HG03066 (cell line): ENCODE data around the gene TOMT.

ENCODE experiments used
- ATAC-seq: cut with Tn5 transposase; IDR thresholded peaks from one replicate; pipeline ENCODE4 v1.9.1; 2021; ENCODE audit warnings: low read depth; ENCODE audit not compliant: unreplicated experiment

TOMT gene

GRCh38 chr11:72105888-72106287 is at the start of gene TOMT:
Gene TOMT, plus strand, starts transcription at chr11:72105924. Its CDS starts 28 bp downstream, at chr11:72105952.
- no peak for ATAC-seq

- no peak for ATAC-seq
These were observed 47.2 kb upstream of the TOMT start for GRCh38 chr11:72058416-72059034.

- ATAC-seq = no peak
These were observed 43.9 kb upstream of the TOMT start for GRCh38 chr11:72061739-72062396.

- no peak for ATAC-seq
These were observed 38.9 kb upstream of the TOMT start for GRCh38 chr11:72066855-72067254.

- no peak for ATAC-seq
These were observed 38.5 kb upstream of the TOMT start for GRCh38 chr11:72067266-72067665.

GRCh38 chr11:72067676-72068075 is 38.0 kb upstream of the TOMT start:
- ATAC-seq = no peak

- peak; percentile 38 for ATAC-seq
These were observed 36.5 kb upstream of the TOMT start for GRCh38 chr11:72069200-72069599.

- ATAC-seq = peak; percentile 66
These were observed 35.9 kb upstream of the TOMT start for GRCh38 chr11:72069787-72070251.

- no peak for ATAC-seq
These were observed 35.2 kb upstream of the TOMT start for GRCh38 chr11:72070491-72070890.

GRCh38 chr11:72072348-72072747 is 33.4 kb upstream of the TOMT start:
- ATAC-seq = no peak

GRCh38 chr11:72075109-72075508 is 30.6 kb upstream of the TOMT start:
- ATAC-seq = no peak

- ATAC-seq = no peak
These were observed 30.0 kb upstream of the TOMT start for GRCh38 chr11:72075756-72076155.

GRCh38 chr11:72078477-72078876 is 27.2 kb upstream of the TOMT start:
- no peak for ATAC-seq

- no peak for ATAC-seq
These were observed 25.9 kb upstream of the TOMT start for GRCh38 chr11:72079819-72080325.

- ATAC-seq = peak; percentile 95
These were observed 25.2 kb upstream of the TOMT start, which contains the start of the genes LRRC51 and NUMA1 for GRCh38 chr11:72080326-72081183. Gene LRRC51, plus strand, starts transcription at chr11:72080850. Its CDS starts 8,234 bp downstream, at chr11:72089084. Gene NUMA1, minus strand, starts transcription at chr11:72080542. Its CDS starts 44,599 bp downstream, at chr11:72035943.

GRCh38 chr11:72081184-72081644 is 24.5 kb upstream of the TOMT start:
- no peak for ATAC-seq

GRCh38 chr11:72081821-72082453 is 23.8 kb upstream of the TOMT start:
- ATAC-seq = no peak

GRCh38 chr11:72083414-72083813 is 22.3 kb upstream of the TOMT start:
- ATAC-seq = no peak

- no peak for ATAC-seq
These were observed 21.6 kb upstream of the TOMT start for GRCh38 chr11:72084076-72084475.

GRCh38 chr11:72084965-72085364 is 20.8 kb upstream of the TOMT start:
- ATAC-seq = no peak
